Central memory CD8-positive, alpha-beta T cell (primary cell): ENCODE measurements around the gene GRM7.

ENCODE experiments used
- ATAC-seq: fragments of 150-1000 bp; cut with Tn5 transposase; replicated peaks from 2 replicates; pipeline ENCODE4 v1.10.0; 2022; ENCODE audit warnings: mild to moderate bottlenecking, moderate FRiP score, moderate number of reproducible peaks; ENCODE audit not compliant: poor library complexity, severe bottlenecking; ENCODE audit errors: extremely low read depth
- DNase-seq, 2 donors: peaks; one replicate each; pipeline ENCODE4 v3.0.0; 2021; ENCODE audit warnings: low spot score in 2 of 2
- H3K27ac Mint-ChIP-seq: one replicate; pipeline ENCODE4 v1.8.0; 2022; ENCODE audit warnings: low read depth, mild to moderate bottlenecking, moderate library complexity, mixed read lengths
- H3K27me3 Mint-ChIP-seq: one replicate; pipeline ENCODE4 v1.8.0; 2022; ENCODE audit warnings: mixed read lengths
- H3K36me3 Mint-ChIP-seq: one replicate; pipeline ENCODE4 v1.8.0; 2022; ENCODE audit warnings: mild to moderate bottlenecking, moderate library complexity, mixed read lengths; ENCODE audit not compliant: insufficient read depth
- H3K4me1 Mint-ChIP-seq: one replicate; pipeline ENCODE4 v1.8.0; 2022; ENCODE audit warnings: mixed read lengths
- H3K4me3 Mint-ChIP-seq: one replicate; pipeline ENCODE4 v1.8.0; 2022; ENCODE audit warnings: mild to moderate bottlenecking, moderate library complexity, mixed read lengths
- H3K9me3 Mint-ChIP-seq: one replicate; pipeline ENCODE4 v1.8.0; 2022; ENCODE audit warnings: mixed read lengths

GRM7 gene

GRCh38 chr3:7651274-7651673, 790.4 kb downstream of the GRM7 start:
- no peaks in the 10 kb centered on the region for H3K27me3 Mint-ChIP-seq
- H3K27ac Mint-ChIP-seq: no peak overlapping the region
- H3K4me1 Mint-ChIP-seq: no peaks in the 10 kb centered on the region
- H3K9me3 Mint-ChIP-seq: peaks cover 5% of the 10 kb centered on the region
- DNase-seq (no peak), ATAC-seq (no peak)
- peaks cover 2% of the 10 kb centered on the region for H3K36me3 Mint-ChIP-seq
- H3K4me3 Mint-ChIP-seq: no peak overlapping the region

GRCh38 chr3:7657214-7658112, 796.5 kb downstream of the GRM7 start:
- H3K4me3 Mint-ChIP-seq: no peak overlapping the region
- ATAC-seq (no peak), DNase-seq (no peak)
- no peaks in the 10 kb centered on the region for H3K36me3 Mint-ChIP-seq
- peaks cover 5% of the 10 kb centered on the region for H3K9me3 Mint-ChIP-seq
- no peaks in the 10 kb centered on the region for H3K27me3 Mint-ChIP-seq
- H3K4me1 Mint-ChIP-seq: no peaks in the 10 kb centered on the region
- no peak overlapping the region for H3K27ac Mint-ChIP-seq

GRCh38 chr3:7658294-7658693, 797.4 kb downstream of the GRM7 start:
- ATAC-seq (no peak), DNase-seq (no peak)
- H3K9me3 Mint-ChIP-seq: peaks cover 10% of the 10 kb centered on the region
- H3K27ac Mint-ChIP-seq: no peak overlapping the region
- H3K4me1 Mint-ChIP-seq: no peaks in the 10 kb centered on the region
- H3K36me3 Mint-ChIP-seq: no peaks in the 10 kb centered on the region
- no peaks in the 10 kb centered on the region for H3K27me3 Mint-ChIP-seq
- H3K4me3 Mint-ChIP-seq: no peak overlapping the region

GRCh38 chr3:7659079-7659478, 798.2 kb downstream of the GRM7 start:
- no peaks in the 10 kb centered on the region for H3K36me3 Mint-ChIP-seq
- ATAC-seq: no peak
- no peaks in the 10 kb centered on the region for H3K4me1 Mint-ChIP-seq
- H3K9me3 Mint-ChIP-seq: peaks cover 10% of the 10 kb centered on the region
- H3K27ac Mint-ChIP-seq: no peak overlapping the region
- no peaks in the 10 kb centered on the region for H3K27me3 Mint-ChIP-seq
- no peak for DNase-seq
- H3K4me3 Mint-ChIP-seq: no peak overlapping the region

GRCh38 chr3:7663771-7664170, 802.9 kb downstream of the GRM7 start:
- no peaks in the 10 kb centered on the region for H3K36me3 Mint-ChIP-seq
- ATAC-seq: no peak
- peaks cover 10% of the 10 kb centered on the region for H3K9me3 Mint-ChIP-seq
- H3K27me3 Mint-ChIP-seq: no peaks in the 10 kb centered on the region
- H3K4me3 Mint-ChIP-seq: no peak overlapping the region
- no peak overlapping the region for H3K27ac Mint-ChIP-seq
- DNase-seq: no peak
- no peaks in the 10 kb centered on the region for H3K4me1 Mint-ChIP-seq

GRCh38 chr3:7667774-7668173, 806.9 kb downstream of the GRM7 start:
- ATAC-seq (no peak), DNase-seq (no peak)
- Mint-ChIP-seq H3K36me3 (peaks cover 2% of the 10 kb centered on the region), H3K9me3 (peaks cover 2% of the 10 kb centered on the region), H3K27ac (no peak overlapping the region), H3K27me3 (no peaks in the 10 kb centered on the region), H3K4me3 (no peak overlapping the region), H3K4me1 (no peaks in the 10 kb centered on the region)

- H3K27ac Mint-ChIP-seq: no peak overlapping the region
- no peaks in the 10 kb centered on the region for H3K9me3 Mint-ChIP-seq
- DNase-seq (no peak), ATAC-seq (no peak)
- no peaks in the 10 kb centered on the region for H3K27me3 Mint-ChIP-seq
- H3K4me3 Mint-ChIP-seq: no peak overlapping the region
- no peaks in the 10 kb centered on the region for H3K4me1 Mint-ChIP-seq
- H3K36me3 Mint-ChIP-seq: peaks cover 2% of the 10 kb centered on the region
Measured at GRCh38 chr3:7669641-7670040, 808.7 kb downstream of the GRM7 start.

GRCh38 chr3:7678521-7678920, 817.6 kb downstream of the GRM7 start:
- Mint-ChIP-seq H3K27ac (no peak overlapping the region), H3K4me1 (no peaks in the 10 kb centered on the region), H3K9me3 (peaks cover 8% of the 10 kb centered on the region), H3K36me3 (no peaks in the 10 kb centered on the region), H3K27me3 (no peaks in the 10 kb centered on the region), H3K4me3 (no peak overlapping the region)
- ATAC-seq (no peak), DNase-seq (no peak)

- DNase-seq (no peak), ATAC-seq (no peak)
- Mint-ChIP-seq H3K4me1 (no peaks in the 10 kb centered on the region), H3K27me3 (no peaks in the 10 kb centered on the region), H3K36me3 (no peaks in the 10 kb centered on the region), H3K27ac (no peak overlapping the region), H3K4me3 (no peak overlapping the region), H3K9me3 (peaks cover 8% of the 10 kb centered on the region)
Measured at GRCh38 chr3:7682822-7683229, 821.9 kb downstream of the GRM7 start.

- ATAC-seq (no peak), DNase-seq (no peak)
- H3K9me3 Mint-ChIP-seq: peaks cover 8% of the 10 kb centered on the region
- H3K27ac Mint-ChIP-seq: no peak overlapping the region
- H3K4me1 Mint-ChIP-seq: no peaks in the 10 kb centered on the region
- H3K4me3 Mint-ChIP-seq: no peak overlapping the region
- no peaks in the 10 kb centered on the region for H3K27me3 Mint-ChIP-seq
- no peaks in the 10 kb centered on the region for H3K36me3 Mint-ChIP-seq
Measured at GRCh38 chr3:7683426-7683825, 822.5 kb downstream of the GRM7 start.

GRCh38 chr3:7684182-7684715, 823.3 kb downstream of the GRM7 start:
- Mint-ChIP-seq H3K4me3 (no peak overlapping the region), H3K36me3 (no peaks in the 10 kb centered on the region), H3K27ac (no peak overlapping the region), H3K27me3 (no peaks in the 10 kb centered on the region), H3K9me3 (peaks cover 8% of the 10 kb centered on the region), H3K4me1 (no peaks in the 10 kb centered on the region)
- ATAC-seq (no peak), DNase-seq (no peak)

- no peaks in the 10 kb centered on the region for H3K27me3 Mint-ChIP-seq
- H3K9me3 Mint-ChIP-seq: no peaks in the 10 kb centered on the region
- no peak for ATAC-seq
- no peak overlapping the region for H3K4me3 Mint-ChIP-seq
- no peaks in the 10 kb centered on the region for H3K4me1 Mint-ChIP-seq
- H3K27ac Mint-ChIP-seq: no peak overlapping the region
- H3K36me3 Mint-ChIP-seq: no peaks in the 10 kb centered on the region
- DNase-seq: no peak
Measured at GRCh38 chr3:7687428-7688147, 826.7 kb downstream of the GRM7 start.

- Mint-ChIP-seq H3K36me3 (peaks cover 2% of the 10 kb centered on the region), H3K27me3 (no peaks in the 10 kb centered on the region)
Measured at GRCh38 chr3:7692866-7693265, 832.0 kb downstream of the GRM7 start.

More at GRCh38 chr3:7692866-7693265, 832.0 kb downstream of the GRM7 start:
- DNase-seq (no peak), ATAC-seq (no peak)
- no peaks in the 10 kb centered on the region for H3K4me1 Mint-ChIP-seq
- H3K4me3 Mint-ChIP-seq: no peak overlapping the region
- H3K27ac Mint-ChIP-seq: no peak overlapping the region
- peaks cover 3% of the 10 kb centered on the region for H3K9me3 Mint-ChIP-seq
